SK-N-SH (cell line): Measurements from ENCODE around the gene CACNG7. TPM values are rescaled to one million over a fixed set of nuclear protein-coding genes. Genes with fewer than 3 reads are reported as not detected.
A peak's percentile ranks its signal among the peaks of the same experiment; 100 is the strongest.
"Not testable (repeated sequence)": the region's sequence is repeated elsewhere in the genome, so short reads cannot be mapped to it uniquely, and the experiment has no call there.

ENCODE experiments used
- CTCF ChIA-PET: fragments of 300-600, 350-600 bp; formaldehyde crosslinking; extraction: SDS; loops from one replicate; lab custom pipeline; 2021; lab: Yijun Ruan, JAX
- POLR2A ChIA-PET: fragments of 350-600 bp; sonication (Branson Sonifier 250); formaldehyde crosslinking; extraction: SDS; loops from one replicate; lab custom pipeline; 2020; ENCODE audit warnings: antibody characterized with exemption, inconsistent platforms; lab: Yijun Ruan, JAX
- DNase-seq: peaks from one replicate; pipeline ENCODE4 v3.0.0; 2012
- H2AFZ ChIP-seq: fragments of 200-600 bp; sonication (generic); 2 replicates; pipeline ENCODE4 v1.8.1; 2016; ENCODE audit warnings: antibody characterized with exemption, mild to moderate bottlenecking, low read depth
- H3F3A ChIP-seq: fragments of 200-600 bp; sonication (generic); replicated peaks from 2 replicates; pipeline ENCODE3; 2016; ENCODE audit warnings: antibody characterized with exemption, mild to moderate bottlenecking; ENCODE audit not compliant: insufficient read depth
- H3K27ac ChIP-seq, 2 experiments: fragments of 200-500 bp in 1 of 2; fragments of 200-600 bp in 1 of 2; sonication (Bioruptor generic) in 1 of 2; sonication (generic), shearing (Covaris generic) in 1 of 2; 2 replicates each; pipeline versions ENCODE4 v1.5.1 to v1.6.1; 2014 to 2016; ENCODE audit warnings: low read depth in 2 of 2, inconsistent platforms in 1 of 2, low read length in 1 of 2, mild to moderate bottlenecking in 1 of 2, mixed read lengths in 1 of 2
- H3K27me3 ChIP-seq: fragments of 200-600 bp; sonication (generic), shearing (Covaris generic); 2 replicates; pipeline ENCODE4 v1.6.1; 2016; ENCODE audit warnings: mixed run types; ENCODE audit not compliant: insufficient read depth
- H3K36me3 ChIP-seq, 2 experiments: fragments of 200-500 bp in 1 of 2; fragments of 200-600 bp in 1 of 2; sonication (Bioruptor generic) in 1 of 2; sonication (generic) in 1 of 2; replicated peaks in 1 of 2; 2 replicates each; pipeline versions ENCODE3 to v1.5.1; 2014 to 2016; ENCODE audit warnings: low read length in 1 of 2, mild to moderate bottlenecking in 1 of 2; ENCODE audit not compliant: insufficient read depth in 2 of 2, control insufficient read depth in 1 of 2
- H3K4me1 ChIP-seq, 2 experiments: fragments of 200-500 bp in 1 of 2; fragments of 200-600 bp in 1 of 2; sonication (Bioruptor generic) in 1 of 2; sonication (generic), shearing (Covaris generic) in 1 of 2; 2 replicates each; pipeline versions ENCODE4 v1.5.1 to v1.6.1; 2014 to 2016; ENCODE audit warnings: low read depth in 1 of 2, low read length in 1 of 2, mixed run types in 1 of 2; ENCODE audit not compliant: insufficient read depth in 2 of 2, control insufficient read depth in 1 of 2
- H3K4me2 ChIP-seq: fragments of 200-600 bp; sonication (generic), shearing (Covaris generic); 2 replicates; pipeline ENCODE4 v1.6.1; 2017; ENCODE audit warnings: mixed run types
- H3K4me3 ChIP-seq, 2 experiments: fragments of 200-500 bp in 1 of 2; fragments of 200-600 bp in 1 of 2; sonication (Bioruptor generic) in 1 of 2; sonication (generic), shearing (Covaris generic) in 1 of 2; 2 replicates each; pipeline versions ENCODE4 v1.5.1 to v1.8.1; 2014 to 2016; ENCODE audit warnings: low read depth in 2 of 2, inconsistent platforms in 1 of 2, low read length in 1 of 2, mild to moderate bottlenecking in 1 of 2, mixed read lengths in 1 of 2, moderate library complexity in 1 of 2
- H3K79me2 ChIP-seq: fragments of 200-600 bp; sonication (generic); 2 replicates; pipeline ENCODE4 v1.8.1; 2017; ENCODE audit warnings: mild to moderate bottlenecking; ENCODE audit not compliant: insufficient read depth
- H3K9ac ChIP-seq: fragments of 200-600 bp; sonication (generic); 2 replicates; pipeline ENCODE4 v1.6.1; 2017; ENCODE audit warnings: mixed run types
- H3K9me2 ChIP-seq: fragments of 200-600 bp; sonication (generic); 2 replicates; pipeline ENCODE4 v1.6.1; 2017; ENCODE audit warnings: mixed run types
- H3K9me3 ChIP-seq: fragments of 200-600 bp; sonication (generic); 2 replicates; pipeline ENCODE4 v1.6.1; 2017; ENCODE audit warnings: mixed run types, mild to moderate bottlenecking, moderate library complexity
- H4K20me1 ChIP-seq: fragments of 200-600 bp; sonication (generic); 2 replicates; pipeline ENCODE4 v1.6.1; 2017; ENCODE audit warnings: mild to moderate bottlenecking, mixed run types; ENCODE audit not compliant: insufficient read depth
- CHD2 ChIP-seq: fragments of 150-350 bp; IDR thresholded peaks from 2 replicates; pipeline ENCODE4 v1.6.1; 2018; ENCODE audit warnings: low read length; ENCODE audit not compliant: partially characterized antibody
- CTCF ChIP-seq: fragments of 200-600 bp; sonication (generic); IDR thresholded peaks from 2 replicates; pipeline ENCODE4 v1.6.1; 2017; ENCODE audit warnings: antibody characterized with exemption, mild to moderate bottlenecking, moderate library complexity
- ELF1 ChIP-seq: IDR thresholded peaks from 2 replicates; pipeline ENCODE4 v1.4.0; 2012
- EZH2phosphoT487 ChIP-seq: fragments of 200-600 bp; sonication (generic); IDR thresholded peaks from 2 replicates; pipeline ENCODE4 v1.6.1; 2017; ENCODE audit warnings: low read depth, mixed run types, mild to moderate bottlenecking, antibody characterized with exemption, moderate library complexity, borderline replicate concordance
- JUND ChIP-seq: IDR thresholded peaks from 2 replicates; pipeline ENCODE4 v1.4.0; 2012
- MAX ChIP-seq: IDR thresholded peaks from 2 replicates; pipeline ENCODE4 v1.4.0; 2012; ENCODE audit warnings: low read depth
- MXI1 ChIP-seq: IDR thresholded peaks from 2 replicates; pipeline ENCODE4 v1.6.1; 2012; ENCODE audit warnings: mild to moderate bottlenecking, low read depth, low read length, improper control_type of control experiment
- POLR2AphosphoS5 ChIP-seq: IDR thresholded peaks from 2 replicates; pipeline ENCODE4 v1.6.1; 2012; ENCODE audit warnings: low read depth, low read length
- RAD21 ChIP-seq: IDR thresholded peaks from 2 replicates; pipeline ENCODE4 v1.6.1; 2012; ENCODE audit warnings: mild to moderate bottlenecking, low read length
- REST ChIP-seq: IDR thresholded peaks from 2 replicates; pipeline ENCODE4 v1.6.1; 2012; ENCODE audit warnings: mild to moderate bottlenecking, low read depth, low read length, moderate library complexity
- RFX5 ChIP-seq: IDR thresholded peaks from 2 replicates; pipeline ENCODE4 v1.6.1; 2012; ENCODE audit warnings: mild to moderate bottlenecking, improper control_type of control experiment, low read length
- RXRA ChIP-seq: IDR thresholded peaks from 2 replicates; pipeline ENCODE4 v1.4.0; 2012; ENCODE audit warnings: low read depth, mild to moderate bottlenecking, borderline replicate concordance
- SMC3 ChIP-seq: IDR thresholded peaks from 2 replicates; pipeline ENCODE4 v1.6.1; 2012; ENCODE audit warnings: low read depth, low read length, improper control_type of control experiment
- TAF1 ChIP-seq: IDR thresholded peaks from 2 replicates; pipeline ENCODE4 v1.6.1; 2012; ENCODE audit warnings: low read depth, mild to moderate bottlenecking, low read length, moderate library complexity, borderline replicate concordance
- USF1 ChIP-seq: IDR thresholded peaks from 2 replicates; pipeline ENCODE4 v1.4.0; 2012; ENCODE audit warnings: low read depth, borderline replicate concordance
- YY1 ChIP-seq: IDR thresholded peaks from 2 replicates; pipeline ENCODE4 v1.4.0; 2012; ENCODE audit warnings: low read depth, mild to moderate bottlenecking
- WGBS: methylation state at CpG from one replicate; pipeline ENCODE4 v1.1.6; 2017; ENCODE audit warnings: low lambda C conversion rate; 5-methylcytosine and 5-hydroxymethylcytosine counted together
- polyA plus RNA-seq, 3 experiments: library from polyadenylated mRNA; depleted of rRNA; stranded (reverse); fragments of >200 nt; gene quantifications; 2 replicates each; pipeline ENCODE4 v1.2.3, GENCODE V29; 2012

CACNG7 gene
- polyA plus RNA-seq, 1 of the 3 experiments (the other 2 are of a cell fraction): 25.7 TPM

- Histone ChIP-seq H4K20me1 (no peaks in the 10 kb centered on the region), H3K79me2 (no peaks in the 10 kb centered on the region), H3K4me3 (no peak overlapping the region), H3K27me3 (no peaks in the 10 kb centered on the region), H3K36me3 (no peaks in the 10 kb centered on the region), H3K9ac (no peak overlapping the region), H3K9me3 (no peaks in the 10 kb centered on the region), H3K9me2 (no peaks in the 10 kb centered on the region), H3K4me2 (no peak overlapping the region), H2AFZ (no peak overlapping the region), H3F3A (peaks cover 17% of the 10 kb centered on the region), H3K27ac (no peak overlapping the region), H3K4me1 (no peaks in the 10 kb centered on the region; a peak in 2 of 4 replicates)
- TF ChIP-seq JUND (no peak), RFX5 (no peak), CTCF (peak; percentile 32; the same call in 1 of the 2 replicates), USF1 (no peak), EZH2phosphoT487 (no peak), YY1 (no peak), RXRA (no peak), RAD21 (peak; percentile 59), TAF1 (no peak), POLR2AphosphoS5 (no peak), MXI1 (no peak), ELF1 (no peak), SMC3 (0 out of 2 replicates have a peak, but pooled peaks have one; percentile 4), REST (no peak), MAX (no peak), CHD2 (no peak)
- 78% methylated on average over 5 of the region's 5 CpGs for WGBS
- DNase-seq: peak; percentile 65
- CTCF ChIA-PET: interaction anchor here (0.5 to 2.4 kb wide), 14 partner anchors 8 to 155 kb away, joined by 3 to 12 read pairs (median 4); no protein-coding TSS in a partner anchor
- POLR2A ChIA-PET: no interaction called here
Observed at GRCh38 chr19:53947624-53948023, 38.5 kb downstream of the CACNG7 start.

- H3K9me2 ChIP-seq, DNase-seq, H3K4me3 ChIP-seq, H3K27me3 ChIP-seq, H3K79me2 ChIP-seq, H3K36me3 ChIP-seq, H3K27ac ChIP-seq, H3K9me3 ChIP-seq, H3K4me2 ChIP-seq, H2AFZ ChIP-seq, H4K20me1 ChIP-seq, H3K9ac ChIP-seq, POLR2A ChIA-PET, H3K4me1 ChIP-seq: not testable (repeated sequence)
- WGBS: 84% methylated on average over 5 of the region's 5 CpGs
- CTCF ChIA-PET: interaction anchor here (0.9 to 2.4 kb wide), 8 partner anchors 9 to 156 kb away, joined by 3 to 12 read pairs (median 4); no protein-coding TSS in a partner anchor
- peaks cover 17% of the 10 kb centered on the region for H3F3A ChIP-seq
Observed at GRCh38 chr19:53948611-53949010, 39.5 kb downstream of the CACNG7 start.
